ENCODE results near the gene OR5I1. TPM values are rescaled to one million over a fixed set of nuclear protein-coding genes. Genes with fewer than 3 reads are reported as not detected.
"Not testable (repeated sequence)": the region's sequence is repeated elsewhere in the genome, so short reads cannot be mapped to it uniquely, and the experiment has no call there.

OR5I1 gene
- total RNA-seq: not detected

GRCh38 chr11:55936300-55936699 is at the start of gene OR5I1:
OR5I1 (minus strand) TSS chr11:55936400; CDS start chr11:55936400, 0 bp downstream.
- H3K4me3 Mint-ChIP-seq: no peak within 1 kb of the TSS
- intact Hi-C loops (cut with micrococcal nuclease): no loop called here
- H3K27me3 Mint-ChIP-seq: no peaks in the 10 kb centered on the region
- CTCF ChIA-PET: no interaction called here
- no peaks in the 10 kb centered on the region for H3K36me3 Mint-ChIP-seq
- H3K27ac Mint-ChIP-seq: no peak within 1 kb of the TSS
- POLR2A ChIA-PET: no interaction called here
- DNase-seq: no peak
- peaks cover 6% of the 10 kb centered on the region for H3K9me3 Mint-ChIP-seq
- no peaks in the 10 kb centered on the region for H3K4me1 Mint-ChIP-seq (ENCODE audit: low read depth)

GRCh38 chr11:55970935-55971334 is 34.7 kb upstream of the OR5I1 start:
- no peaks in the 10 kb centered on the region for H3K4me1 Mint-ChIP-seq (ENCODE audit: low read depth)
- ChIA-PET POLR2A (no interaction called here), CTCF (no interaction called here)
- peaks cover 12% of the 10 kb centered on the region for H3K9me3 Mint-ChIP-seq
- H3K4me3 Mint-ChIP-seq: no peak overlapping the region
- no peak for DNase-seq
- H3K27ac Mint-ChIP-seq: no peak overlapping the region
- H3K27me3 Mint-ChIP-seq: no peaks in the 10 kb centered on the region
- intact Hi-C loops (cut with micrococcal nuclease): no loop called here
- H3K36me3 Mint-ChIP-seq: no peaks in the 10 kb centered on the region

DNA sequence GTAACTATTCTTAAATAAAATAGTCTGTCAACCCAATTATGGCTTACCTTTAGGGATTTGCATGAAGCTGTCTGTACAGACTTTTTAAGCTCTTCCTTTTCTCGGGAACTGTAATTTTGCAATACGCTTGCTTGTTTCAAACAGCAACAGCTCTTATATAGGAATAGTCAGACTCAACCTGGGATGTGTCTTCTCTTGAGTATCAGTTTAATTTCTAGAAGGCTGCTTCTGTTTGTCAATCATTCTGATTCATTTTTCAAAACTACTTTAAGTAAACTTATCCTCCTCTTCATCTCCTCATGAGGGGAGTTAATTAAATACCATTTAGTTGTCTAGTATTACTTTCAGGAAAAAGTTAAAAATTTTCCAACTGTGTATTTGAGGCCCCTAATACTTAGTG is 33.6 kb upstream of the OR5I1 start, which contains the start of gene OR10AG1:
OR10AG1 (minus strand) TSS at position 101 of the 400 bp plus-strand sequence; CDS start at position 63, 38 bp downstream.
- Mint-ChIP-seq H3K4me1 (ENCODE audit: low read depth) (no peaks in the 10 kb centered on the region), H3K27me3 (no peaks in the 10 kb centered on the region), H3K27ac (no peak within 1 kb of the TSS), H3K9me3 (peaks cover 15% of the 10 kb centered on the region), H3K36me3 (no peaks in the 10 kb centered on the region), H3K4me3 (no peak within 1 kb of the TSS)
- intact Hi-C loops (cut with micrococcal nuclease): no loop called here
- CTCF ChIA-PET: no interaction called here
- no peak for DNase-seq
- POLR2A ChIA-PET: no interaction called here

- no peaks in the 10 kb centered on the region for H3K36me3 Mint-ChIP-seq
- peaks cover 20% of the 10 kb centered on the region for H3K9me3 Mint-ChIP-seq
- intact Hi-C loops (cut with micrococcal nuclease): no loop called here
- no peaks in the 10 kb centered on the region for H3K27me3 Mint-ChIP-seq
- H3K27ac Mint-ChIP-seq: no peak overlapping the region
- CTCF ChIA-PET: no interaction called here
- no peak for DNase-seq
- H3K4me3 Mint-ChIP-seq: no peak overlapping the region
- POLR2A ChIA-PET: no interaction called here
- no peaks in the 10 kb centered on the region for H3K4me1 Mint-ChIP-seq (ENCODE audit: low read depth)
These were observed 31.7 kb upstream of the OR5I1 start for GRCh38 chr11:55967914-55968313.

DNA sequence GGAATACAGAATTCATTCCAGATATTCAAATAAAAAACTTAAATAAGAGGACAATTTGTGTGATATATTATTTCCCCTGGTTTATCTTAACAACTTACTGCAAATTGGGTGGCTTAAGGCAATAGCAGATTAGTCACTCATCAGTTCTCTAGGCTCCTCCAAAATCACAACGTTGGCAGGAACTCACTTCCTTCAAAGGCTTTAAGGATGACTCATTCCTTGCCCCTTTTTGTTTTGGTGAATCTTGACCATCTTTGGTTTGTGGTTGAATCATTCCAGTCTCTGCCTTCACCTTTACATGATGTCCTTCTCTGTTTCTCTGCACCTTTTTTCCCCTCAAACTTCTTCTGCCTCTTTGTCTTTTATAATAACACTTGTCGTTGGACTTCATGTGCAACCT is 30.2 kb upstream of the OR5I1 start:
- no peaks in the 10 kb centered on the region for H3K36me3 Mint-ChIP-seq
- CTCF ChIA-PET: no interaction called here
- peaks cover 14% of the 10 kb centered on the region for H3K9me3 Mint-ChIP-seq
- intact Hi-C loops (cut with micrococcal nuclease): no loop called here
- DNase-seq: no peak
- POLR2A ChIA-PET: no interaction called here
- H3K4me1 Mint-ChIP-seq (ENCODE audit: low read depth): no peaks in the 10 kb centered on the region
- H3K27me3 Mint-ChIP-seq: no peaks in the 10 kb centered on the region
- H3K27ac Mint-ChIP-seq: no peak overlapping the region
- H3K4me3 Mint-ChIP-seq: no peak overlapping the region

DNA sequence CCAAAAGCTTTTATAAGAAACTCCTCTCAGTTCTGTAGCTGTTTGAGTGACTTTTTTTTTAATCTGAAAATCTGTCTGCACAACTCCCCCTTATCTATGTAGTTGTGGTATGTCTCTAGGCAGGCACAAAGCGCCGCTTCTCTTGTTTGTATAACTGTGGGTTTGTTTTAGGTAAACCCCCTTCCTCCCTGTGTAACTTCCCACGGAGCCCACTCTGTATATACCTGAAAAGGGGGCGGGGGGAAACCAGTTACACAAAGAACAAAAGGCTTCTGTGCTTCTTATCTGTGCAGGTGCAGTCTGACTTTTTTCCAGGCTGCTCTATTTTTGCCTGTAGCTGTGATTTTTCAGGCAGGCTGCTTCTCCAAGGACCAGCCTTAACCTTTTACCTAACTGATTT is 20.3 kb upstream of the OR5I1 start:
- H3K9me3 Mint-ChIP-seq: peaks cover 5% of the 10 kb centered on the region
- no peaks in the 10 kb centered on the region for H3K4me1 Mint-ChIP-seq (ENCODE audit: low read depth)
- no peak overlapping the region for H3K27ac Mint-ChIP-seq
- intact Hi-C loops (cut with micrococcal nuclease): no loop called here
- POLR2A ChIA-PET: no interaction called here
- DNase-seq: no peak
- no peaks in the 10 kb centered on the region for H3K27me3 Mint-ChIP-seq
- no peaks in the 10 kb centered on the region for H3K36me3 Mint-ChIP-seq
- CTCF ChIA-PET: no interaction called here
- H3K4me3 Mint-ChIP-seq: no peak overlapping the region

DNA sequence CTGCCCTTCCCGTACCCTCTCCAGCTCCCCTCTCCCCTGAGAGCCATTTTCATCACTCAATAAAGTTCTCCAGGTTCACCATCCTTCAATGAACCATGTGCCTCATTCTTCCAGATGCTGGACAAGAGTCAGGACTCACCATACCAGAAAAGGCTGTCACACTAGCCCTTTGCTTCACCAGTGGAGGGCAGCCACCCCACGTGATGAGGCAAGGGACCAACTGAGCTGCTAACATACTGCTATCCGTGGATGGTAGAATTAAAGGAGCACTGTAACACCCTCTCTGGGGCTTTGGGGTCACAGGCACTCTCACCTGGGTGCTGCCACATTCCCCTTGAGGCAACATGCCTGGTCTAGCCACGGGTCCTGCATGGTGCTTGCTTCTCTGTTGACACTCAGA is 13.1 kb upstream of the OR5I1 start:
- H3K9me3 Mint-ChIP-seq: peaks cover 5% of the 10 kb centered on the region
- H3K36me3 Mint-ChIP-seq: no peaks in the 10 kb centered on the region
- H3K4me1 Mint-ChIP-seq (ENCODE audit: low read depth): no peaks in the 10 kb centered on the region
- no peaks in the 10 kb centered on the region for H3K27me3 Mint-ChIP-seq
- no peak overlapping the region for H3K4me3 Mint-ChIP-seq
- ChIA-PET CTCF (no interaction called here), POLR2A (no interaction called here)
- H3K27ac Mint-ChIP-seq: no peak overlapping the region
- DNase-seq: no peak
- intact Hi-C loops (cut with micrococcal nuclease): no loop called here

- Mint-ChIP-seq H3K9me3 (no peaks in the 10 kb centered on the region), H3K27me3 (no peaks in the 10 kb centered on the region)
These were observed 6.7 kb upstream of the OR5I1 start for GRCh38 chr11:55942785-55943392.

DNA sequence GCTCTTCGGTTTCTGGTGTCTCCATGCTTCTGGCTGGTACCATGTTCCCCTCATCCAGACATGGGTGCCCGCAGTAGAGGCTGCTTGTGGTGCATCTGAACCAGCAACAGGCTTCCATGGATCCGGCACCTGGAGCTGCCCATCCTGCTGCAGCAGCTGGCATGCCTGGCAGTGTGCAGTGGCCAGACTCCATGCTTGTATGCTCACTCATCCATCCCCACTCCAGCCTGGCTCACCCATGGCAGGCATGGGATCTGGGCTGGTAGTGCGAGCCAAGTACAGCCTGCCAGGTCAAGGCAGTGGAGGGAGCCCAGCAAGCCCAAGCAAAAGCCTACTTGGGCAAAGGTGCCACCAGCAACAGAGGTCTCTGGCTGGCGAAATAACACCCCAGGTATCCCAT is 15.7 kb downstream of the OR5I1 start:
- Mint-ChIP-seq H3K27me3 (no peaks in the 10 kb centered on the region), H3K9me3 (peaks cover 19% of the 10 kb centered on the region), H3K4me1 (ENCODE audit: low read depth) (no peaks in the 10 kb centered on the region), H3K27ac (no peak overlapping the region), H3K36me3 (no peaks in the 10 kb centered on the region), H3K4me3 (no peak overlapping the region)
- intact Hi-C loops (cut with micrococcal nuclease): no loop called here
- DNase-seq: no peak
- CTCF ChIA-PET: no interaction called here
- POLR2A ChIA-PET: no interaction called here

More at GRCh38 chr11:55942785-55943392, 6.7 kb upstream of the OR5I1 start:
- ChIA-PET CTCF (no interaction called here), POLR2A (no interaction called here)
- no peaks in the 10 kb centered on the region for H3K36me3 Mint-ChIP-seq
- intact Hi-C loops (cut with micrococcal nuclease): no loop called here
- no peak for DNase-seq
- H3K27ac Mint-ChIP-seq: no peak overlapping the region
- H3K4me1 Mint-ChIP-seq (ENCODE audit: low read depth): no peaks in the 10 kb centered on the region
- no peak overlapping the region for H3K4me3 Mint-ChIP-seq

DNA sequence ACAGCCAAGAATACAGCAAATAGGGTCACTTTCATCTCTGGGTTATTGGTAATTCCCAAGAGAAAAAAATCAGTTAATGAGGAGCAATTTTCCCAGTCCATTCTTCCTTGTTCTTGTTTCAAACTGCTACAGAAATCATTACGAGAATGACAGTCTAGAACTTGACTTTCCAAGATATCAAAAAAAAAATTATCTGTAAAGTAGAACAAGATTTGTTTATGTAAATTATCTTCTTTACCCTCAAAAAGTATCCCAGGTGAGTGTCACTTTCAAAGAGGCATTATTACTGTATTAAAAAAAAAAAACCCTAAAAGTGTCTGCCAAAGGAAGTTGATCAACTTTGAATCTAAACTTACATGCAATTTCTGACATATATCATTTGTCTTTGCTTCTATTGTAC is 21.7 kb downstream of the OR5I1 start, which contains the start of gene OR5W2:
OR5W2 (minus strand) TSS at position 101 of the 400 bp plus-strand sequence; CDS start at position 101, 0 bp downstream.
- no peak for DNase-seq
- intact Hi-C loops (cut with micrococcal nuclease): no loop called here
- CTCF ChIA-PET: no interaction called here
- H3K4me1 Mint-ChIP-seq (ENCODE audit: low read depth): no peaks in the 10 kb centered on the region
- H3K9me3 Mint-ChIP-seq: peaks cover 24% of the 10 kb centered on the region
- no peak within 1 kb of the TSS for H3K27ac Mint-ChIP-seq
- POLR2A ChIA-PET: no interaction called here
- no peaks in the 10 kb centered on the region for H3K27me3 Mint-ChIP-seq
- no peaks in the 10 kb centered on the region for H3K36me3 Mint-ChIP-seq
- no peak within 1 kb of the TSS for H3K4me3 Mint-ChIP-seq

DNA sequence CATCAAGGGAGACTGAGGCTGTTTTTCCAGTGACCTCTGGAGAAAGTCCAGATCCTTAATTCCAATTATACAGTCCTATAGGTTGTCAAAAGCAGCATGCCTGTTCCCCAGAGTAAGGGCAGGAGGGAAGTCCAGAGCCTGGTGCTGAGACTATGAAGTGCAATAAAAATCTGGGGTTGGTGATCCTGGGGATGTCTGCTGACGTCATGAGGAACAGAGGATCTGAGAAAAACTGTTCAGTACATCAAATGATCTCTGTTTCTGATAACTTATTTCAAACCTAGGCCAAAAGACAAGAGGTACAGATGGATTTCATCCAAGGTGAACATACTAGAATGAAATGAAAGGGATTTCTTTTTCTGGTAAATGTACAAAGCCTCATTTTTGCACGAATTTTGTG is 33.9 kb downstream of the OR5I1 start:
- H3K4me1 Mint-ChIP-seq (ENCODE audit: low read depth): no peaks in the 10 kb centered on the region
- ChIA-PET POLR2A (no interaction called here), CTCF (no interaction called here)
- peaks cover 29% of the 10 kb centered on the region for H3K9me3 Mint-ChIP-seq
- intact Hi-C loops (cut with micrococcal nuclease): no loop called here
- no peak for DNase-seq
- H3K36me3 Mint-ChIP-seq: no peaks in the 10 kb centered on the region
- H3K4me3 Mint-ChIP-seq: no peak overlapping the region
- H3K27ac Mint-ChIP-seq: no peak overlapping the region
- H3K27me3 Mint-ChIP-seq: no peaks in the 10 kb centered on the region

GRCh38 chr11:55895216-55895615 is 41.0 kb downstream of the OR5I1 start:
- no peaks in the 10 kb centered on the region for H3K36me3 Mint-ChIP-seq
- H3K4me3 Mint-ChIP-seq: no peak overlapping the region
- peaks cover 17% of the 10 kb centered on the region for H3K9me3 Mint-ChIP-seq
- H3K27ac Mint-ChIP-seq: no peak overlapping the region
- intact Hi-C loops (cut with micrococcal nuclease): no loop called here
- no peaks in the 10 kb centered on the region for H3K4me1 Mint-ChIP-seq (ENCODE audit: low read depth)
- POLR2A ChIA-PET: no interaction called here
- no peaks in the 10 kb centered on the region for H3K27me3 Mint-ChIP-seq
- DNase-seq: no peak
- CTCF ChIA-PET: no interaction called here

GRCh38 chr11:55885481-55885880 is 50.7 kb downstream of the OR5I1 start:
- H3K9me3 Mint-ChIP-seq: peaks cover 11% of the 10 kb centered on the region
- H3K36me3 Mint-ChIP-seq; H3K4me1 Mint-ChIP-seq (ENCODE audit: low read depth); H3K27ac Mint-ChIP-seq; H3K27me3 Mint-ChIP-seq; DNase-seq; POLR2A ChIA-PET; H3K4me3 Mint-ChIP-seq; CTCF ChIA-PET; intact Hi-C loops (cut with micrococcal nuclease): not testable (repeated sequence)

All from activated CD4-positive, alpha-beta memory T cell treated with anti-CD3 and anti-CD28 coated beads for 36 hours (primary cell).